Prostate gland (tissue), 2 donors: ENCODE results near the gene RAB39A.

ENCODE experiments used
- CTCF ChIP-seq, 4 experiments: fragments of 200-600 bp in 2 of 4; fragments of 450-650 bp in 2 of 4; sonication (generic) in 2 of 4; IDR thresholded peaks; 1 replicate in 3 of 4; 2 replicates in 1 of 4; pipeline ENCODE4 v1.5.1; 2016 to 2019; ENCODE audit warnings: antibody characterized with exemption in 4 of 4, mild to moderate bottlenecking in 2 of 4, moderate library complexity in 2 of 4
- POLR2A ChIP-seq: fragments of 450-650 bp; IDR thresholded peaks from one replicate; pipeline ENCODE4 v1.6.1; 2016; ENCODE audit warnings: antibody characterized with exemption, mild to moderate bottlenecking
- POLR2AphosphoS5 ChIP-seq: sonication (generic); formaldehyde crosslinking; IDR thresholded peaks from one replicate; pipeline ENCODE4 v1.6.1; 2017; ENCODE audit warnings: antibody characterized with exemption

DNA sequence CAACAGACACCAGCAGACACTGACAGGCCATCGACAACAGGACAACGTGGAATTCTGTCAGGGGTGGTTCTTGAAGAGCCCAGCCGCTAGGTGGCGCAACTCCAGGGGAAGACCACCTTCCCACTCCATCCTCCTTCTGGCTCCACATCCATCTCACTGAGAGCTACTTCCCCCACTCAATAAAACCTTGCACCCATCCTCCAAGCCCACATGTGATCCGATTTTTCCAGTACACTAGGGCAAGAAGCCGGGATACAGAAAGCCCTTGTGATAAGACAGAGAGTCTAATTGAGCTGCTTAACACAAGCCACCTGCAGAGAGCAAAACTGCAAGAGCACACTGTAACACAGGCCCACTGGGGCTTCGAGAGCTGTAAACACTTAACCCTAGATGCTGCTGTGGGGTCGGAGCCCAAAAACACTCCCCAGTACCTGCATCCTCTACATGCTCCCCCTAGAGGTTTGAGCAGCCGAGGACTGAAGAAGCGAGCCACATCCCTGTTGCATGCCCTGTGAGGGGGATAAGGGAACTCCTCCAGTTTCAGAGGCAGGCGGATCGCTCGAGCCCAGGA is 11.5 kb upstream of the RAB39A start:
- TF ChIP-seq CTCF (IDR thresholded peaks at IDR 0.05) = peak in 1 of 4 experiments; percentile 4
- TF ChIP-seq POLR2A = no peak
- no peak for TF ChIP-seq POLR2AphosphoS5
